GM18909 (cell line): ENCODE measurements around the gene FGGY.
"Not testable (repeated sequence)": the region's sequence is repeated elsewhere in the genome, so short reads cannot be mapped to it uniquely, and the experiment has no call there.

Source experiments
- ATAC-seq: cut with Tn5 transposase; IDR thresholded peaks from one replicate; pipeline ENCODE4 v1.9.1; 2021; ENCODE audit warnings: mild to moderate bottlenecking; ENCODE audit not compliant: unreplicated experiment, poor library complexity

FGGY gene

GRCh38 chr1:59282951-59283350 is 13.9 kb upstream of the FGGY start:
- no peak for ATAC-seq

- ATAC-seq = no peak
Measured at GRCh38 chr1:59285691-59286090, 11.2 kb upstream of the FGGY start.

GRCh38 chr1:59288046-59288445 is 8.8 kb upstream of the FGGY start:
- no peak for ATAC-seq

DNA sequence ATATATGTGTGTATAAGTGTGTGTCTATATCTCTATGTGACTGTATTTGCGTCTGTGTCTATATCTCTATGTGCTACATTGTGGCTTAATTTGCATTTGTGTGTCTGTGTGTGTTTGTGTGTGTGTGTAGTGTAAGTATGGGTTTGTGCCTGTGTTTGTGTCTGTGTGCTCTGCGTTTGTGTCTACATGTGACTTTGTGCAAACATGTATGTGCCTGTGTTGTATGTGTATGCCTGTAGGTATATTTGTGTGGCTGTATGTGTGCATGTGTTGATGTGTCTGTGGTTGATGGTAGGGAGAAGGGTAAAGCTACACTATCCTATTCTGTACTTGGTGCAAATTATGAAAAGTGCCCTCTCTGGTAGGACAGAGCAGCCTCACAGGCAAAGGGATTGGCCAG is 7.3 kb upstream of the FGGY start:
- no peak for ATAC-seq

DNA sequence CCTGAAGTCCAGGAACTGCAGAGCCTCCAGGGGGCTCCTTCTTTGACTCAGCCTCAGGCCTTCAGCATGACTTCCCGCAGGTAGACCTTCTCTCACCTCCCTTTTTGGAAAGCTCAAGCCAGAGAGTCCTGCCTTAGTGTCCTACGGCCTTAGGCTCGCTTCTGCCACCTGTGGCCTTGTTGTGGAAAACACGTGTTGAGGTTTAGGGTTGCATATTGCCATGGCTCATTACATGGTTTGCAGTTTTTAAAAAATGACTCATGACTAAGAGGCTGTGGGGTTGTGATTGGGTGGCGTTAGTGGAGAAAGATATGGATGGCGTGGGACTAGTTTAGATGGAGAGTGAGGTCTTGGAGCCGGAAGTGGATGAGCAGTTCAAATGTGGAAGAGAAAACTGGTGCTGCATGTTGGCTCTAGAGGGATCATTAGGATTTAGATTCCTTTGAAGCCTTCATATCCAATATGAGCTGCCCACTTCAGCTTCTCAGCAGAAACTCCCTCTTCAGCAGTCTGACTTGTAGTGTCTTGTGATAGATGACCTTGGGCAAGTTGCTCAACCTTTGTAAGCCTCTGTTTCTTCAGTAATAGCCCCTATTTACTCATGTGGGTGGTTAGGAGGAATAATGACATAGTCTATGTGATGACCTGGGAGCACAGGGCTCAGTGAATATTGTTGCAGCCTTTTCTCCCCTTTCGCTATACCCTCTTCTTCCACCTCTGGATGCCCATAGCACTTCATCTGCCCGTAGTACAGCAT is 6.5 kb upstream of the FGGY start:
- peak; percentile 79 for ATAC-seq

DNA sequence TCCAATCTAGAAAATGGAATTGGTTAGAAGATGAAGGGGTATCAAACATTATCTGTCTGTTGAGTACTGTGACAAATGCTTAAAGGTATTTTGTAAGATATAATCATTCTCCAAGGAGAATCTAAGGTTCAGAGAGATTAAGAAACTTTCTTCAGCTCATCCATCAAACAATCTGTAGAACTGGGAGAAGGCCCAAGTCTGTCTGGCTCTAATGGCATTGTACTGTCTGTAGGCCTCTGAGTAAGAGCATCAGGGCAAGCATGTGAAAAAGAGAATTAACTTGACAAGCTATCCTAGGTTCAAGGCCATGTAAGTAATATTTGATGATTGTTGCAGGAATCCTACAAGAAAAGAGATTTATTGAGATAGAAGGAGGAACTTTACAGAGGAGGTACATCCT is 5.3 kb upstream of the FGGY start:
- ATAC-seq = no peak

DNA sequence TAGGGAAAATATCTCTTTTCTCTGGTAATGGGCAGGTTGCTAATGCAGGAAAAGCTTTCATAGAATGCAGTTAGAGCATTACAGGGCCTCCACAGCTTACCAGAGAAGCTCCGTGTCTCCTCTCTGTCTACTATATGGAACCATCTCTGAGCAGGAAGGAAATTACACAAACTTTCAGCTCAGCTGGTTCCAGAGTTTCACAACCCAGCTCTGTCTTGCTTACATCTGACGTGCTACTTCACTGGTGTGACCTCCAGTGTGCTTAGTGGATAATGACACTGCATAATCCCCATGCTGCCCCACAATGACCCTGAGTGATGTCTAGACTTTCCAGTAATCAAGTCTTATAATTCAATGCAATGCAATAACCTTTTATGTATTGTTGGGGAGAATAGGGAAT is 4.3 kb upstream of the FGGY start:
- peak; percentile 30 for ATAC-seq

DNA sequence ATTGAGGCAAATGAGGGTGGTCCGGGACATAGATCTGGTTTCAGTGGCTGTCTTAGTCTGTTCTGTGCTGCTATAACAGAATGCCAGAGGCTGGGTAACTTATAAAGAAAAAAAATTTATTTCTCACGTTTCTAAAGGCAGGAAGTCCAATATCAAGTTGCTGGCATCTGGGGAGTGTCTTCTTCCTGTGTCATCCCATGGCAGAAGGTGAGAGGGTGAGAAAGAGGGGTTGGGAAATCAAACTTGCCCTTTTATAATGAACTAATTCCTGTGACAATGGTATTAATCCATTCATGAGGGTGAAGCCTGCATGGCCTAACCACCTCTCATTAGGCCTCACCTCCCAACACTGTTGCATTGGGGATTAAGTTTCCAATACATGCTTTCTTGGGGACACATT is 3.7 kb upstream of the FGGY start:
- no peak for ATAC-seq

GRCh38 chr1:59293849-59294248 is 3.0 kb upstream of the FGGY start:
- no peak for ATAC-seq

DNA sequence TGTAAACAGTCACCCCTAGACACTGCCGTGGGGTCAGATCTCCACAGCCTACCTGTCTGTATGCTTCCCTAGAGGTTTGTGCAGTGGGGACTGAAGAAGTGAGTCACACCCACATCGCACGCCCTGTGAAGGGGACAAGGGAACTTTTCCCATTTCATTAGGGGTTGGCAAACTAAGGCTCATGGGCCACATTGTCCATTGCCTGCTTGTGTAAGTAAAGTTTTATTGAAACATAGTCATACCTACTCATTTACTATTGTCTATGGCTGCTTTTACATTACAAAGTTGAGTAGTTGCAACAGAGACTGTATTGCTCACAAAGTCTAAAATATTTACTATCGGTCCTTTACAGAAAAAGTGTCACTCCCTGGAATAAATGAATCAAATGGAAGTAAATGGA is 2.5 kb upstream of the FGGY start:
- ATAC-seq = no peak

DNA sequence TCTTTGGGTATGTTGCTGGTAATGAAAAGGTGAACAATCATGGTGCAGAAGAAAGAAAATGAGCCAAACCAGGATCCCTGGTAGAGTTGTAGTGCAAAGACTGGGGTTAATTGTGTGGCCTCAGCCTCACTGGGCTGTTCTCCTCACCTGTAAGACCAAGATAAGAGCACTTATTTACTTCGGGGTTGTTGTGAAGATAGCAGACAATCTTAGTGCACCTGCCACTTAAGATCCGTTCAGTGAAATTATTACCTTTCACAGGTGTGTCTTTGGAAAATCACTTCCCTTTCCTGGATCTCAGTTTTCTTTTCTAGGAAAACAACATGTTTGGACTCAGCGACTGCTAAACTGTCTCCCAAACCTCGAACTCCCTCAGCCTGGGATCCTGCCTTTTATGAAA is 1.3 kb upstream of the FGGY start:
- no peak for ATAC-seq

- no peak for ATAC-seq
Measured at GRCh38 chr1:59298026-59298583, 1.2 kb downstream of the FGGY start.

DNA sequence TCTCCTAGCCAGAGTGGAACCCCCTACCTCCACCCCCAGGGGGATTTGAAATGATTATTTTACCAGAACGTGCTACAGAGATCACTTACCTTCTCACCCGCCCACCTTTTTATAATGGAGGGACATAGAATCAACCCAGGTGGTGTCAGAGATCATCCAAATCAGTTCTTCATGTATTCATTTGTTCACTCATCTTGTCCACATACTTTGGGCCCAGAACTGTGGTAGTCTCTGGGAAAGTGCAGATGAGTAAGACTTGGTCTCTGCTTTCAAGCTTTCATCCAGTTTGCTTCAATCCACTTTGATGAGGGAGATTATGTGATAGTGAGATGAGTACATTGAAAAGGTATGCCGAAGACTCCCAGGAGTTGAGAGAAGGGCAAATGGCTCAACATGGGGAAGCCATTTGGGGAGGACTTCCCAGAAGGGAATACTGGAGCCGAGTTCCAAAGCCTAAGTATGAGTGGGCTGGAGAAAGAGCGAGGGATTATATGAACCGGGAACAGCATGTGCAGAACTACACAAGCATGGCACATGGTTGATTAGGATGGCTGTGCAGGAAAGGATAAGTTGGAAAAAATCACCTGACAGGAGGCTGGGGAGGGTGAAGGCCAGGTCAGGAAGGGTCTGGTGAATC is 1.9 kb downstream of the FGGY start:
- ATAC-seq = no peak

- not testable (repeated sequence) for ATAC-seq
Measured at GRCh38 chr1:59299670-59300069, 2.8 kb downstream of the FGGY start.

- no peak for ATAC-seq
Measured at GRCh38 chr1:59302297-59302696, 5.4 kb downstream of the FGGY start.

GRCh38 chr1:59302871-59303270 is 6.0 kb downstream of the FGGY start:
- no peak for ATAC-seq

- ATAC-seq = no peak
Measured at GRCh38 chr1:59305188-59305587, 8.3 kb downstream of the FGGY start.

DNA sequence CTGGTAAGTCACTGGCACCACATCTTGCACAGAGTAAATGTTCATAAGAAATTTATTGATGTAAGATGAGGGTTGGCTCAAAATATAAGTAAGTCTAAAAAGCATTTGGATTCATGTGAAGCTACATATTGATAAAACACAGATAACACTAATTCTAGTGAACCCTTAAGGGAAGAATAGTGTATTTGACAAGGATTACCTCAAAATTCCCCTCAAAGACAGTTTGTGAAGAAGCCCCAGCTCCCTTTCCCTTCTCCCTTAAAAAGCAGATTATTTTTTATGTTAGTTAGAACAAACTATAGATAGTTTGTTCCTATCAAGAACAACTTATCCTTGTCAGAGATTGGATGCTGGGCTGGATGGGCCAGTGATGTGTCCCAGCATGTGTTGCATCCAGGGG is 10.7 kb downstream of the FGGY start:
- no peak for ATAC-seq

GRCh38 chr1:59308839-59309238 is 11.9 kb downstream of the FGGY start:
- no peak for ATAC-seq

- ATAC-seq = no peak
Measured at GRCh38 chr1:59309392-59309791, 12.5 kb downstream of the FGGY start.

- ATAC-seq = no peak
Measured at GRCh38 chr1:59309795-59310548, 13.1 kb downstream of the FGGY start.
